Choroid plexus epithelial cell (primary cell): ENCODE data around the gene LRRC23.
"Not testable (repeated sequence)": the region's sequence is repeated elsewhere in the genome, so short reads cannot be mapped to it uniquely, and the experiment has no call there.

ENCODE experiments used
- DNase-seq: peaks from one replicate; pipeline ENCODE4 v3.0.0-alpha.2; 2010; ENCODE audit warnings: low read depth
- H3K4me3 ChIP-seq: 2 replicates; pipeline ENCODE4 v1.5.1; 2011; ENCODE audit warnings: low read depth, mild to moderate bottlenecking, control low read depth, low read length, moderate library complexity
- TF ChIP-seq, protein P1 (sequence below): conservative IDR thresholded peaks from 2 replicates; pipeline ENCODE4 v1.5.1; 2011; ENCODE audit warnings: low read depth, mild to moderate bottlenecking, control low read depth, inconsistent platforms, low read length, moderate library complexity

The LRRC23 gene

DNA sequence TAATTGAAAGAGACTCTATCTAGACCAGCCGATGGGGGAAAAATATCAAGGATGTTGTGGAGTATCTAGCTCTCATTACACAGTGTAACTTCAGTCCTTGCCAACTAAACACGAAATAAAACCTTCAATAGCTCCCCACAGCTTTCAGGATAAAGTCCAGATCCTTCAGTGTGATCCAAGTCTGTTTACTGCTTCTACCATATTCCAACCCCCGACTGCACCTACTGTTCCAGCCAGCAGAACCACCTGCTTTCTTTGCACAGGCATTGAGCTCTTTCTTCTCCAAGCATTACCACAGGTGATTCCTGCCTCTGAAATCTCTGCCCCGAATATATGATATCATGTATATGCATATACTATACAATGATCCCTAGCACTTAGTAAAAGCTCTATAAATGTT is 2.2 kb upstream of the LRRC23 start:
- no peak overlapping the region for H3K4me3 ChIP-seq
- DNase-seq: no peak
- TF ChIP-seq, protein P1, sequence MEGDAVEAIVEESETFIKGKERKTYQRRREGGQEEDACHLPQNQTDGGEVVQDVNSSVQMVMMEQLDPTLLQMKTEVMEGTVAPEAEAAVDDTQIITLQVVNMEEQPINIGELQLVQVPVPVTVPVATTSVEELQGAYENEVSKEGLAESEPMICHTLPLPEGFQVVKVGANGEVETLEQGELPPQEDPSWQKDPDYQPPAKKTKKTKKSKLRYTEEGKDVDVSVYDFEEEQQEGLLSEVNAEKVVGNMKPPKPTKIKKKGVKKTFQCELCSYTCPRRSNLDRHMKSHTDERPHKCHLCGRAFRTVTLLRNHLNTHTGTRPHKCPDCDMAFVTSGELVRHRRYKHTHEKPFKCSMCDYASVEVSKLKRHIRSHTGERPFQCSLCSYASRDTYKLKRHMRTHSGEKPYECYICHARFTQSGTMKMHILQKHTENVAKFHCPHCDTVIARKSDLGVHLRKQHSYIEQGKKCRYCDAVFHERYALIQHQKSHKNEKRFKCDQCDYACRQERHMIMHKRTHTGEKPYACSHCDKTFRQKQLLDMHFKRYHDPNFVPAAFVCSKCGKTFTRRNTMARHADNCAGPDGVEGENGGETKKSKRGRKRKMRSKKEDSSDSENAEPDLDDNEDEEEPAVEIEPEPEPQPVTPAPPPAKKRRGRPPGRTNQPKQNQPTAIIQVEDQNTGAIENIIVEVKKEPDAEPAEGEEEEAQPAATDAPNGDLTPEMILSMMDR: no peak

- DNase-seq: no peak
- TF ChIP-seq, protein P1: no peak
- H3K4me3 ChIP-seq: no peak overlapping the region
These were observed 900 bp upstream of the LRRC23 start for GRCh38 chr12:6903722-6904121.

DNA sequence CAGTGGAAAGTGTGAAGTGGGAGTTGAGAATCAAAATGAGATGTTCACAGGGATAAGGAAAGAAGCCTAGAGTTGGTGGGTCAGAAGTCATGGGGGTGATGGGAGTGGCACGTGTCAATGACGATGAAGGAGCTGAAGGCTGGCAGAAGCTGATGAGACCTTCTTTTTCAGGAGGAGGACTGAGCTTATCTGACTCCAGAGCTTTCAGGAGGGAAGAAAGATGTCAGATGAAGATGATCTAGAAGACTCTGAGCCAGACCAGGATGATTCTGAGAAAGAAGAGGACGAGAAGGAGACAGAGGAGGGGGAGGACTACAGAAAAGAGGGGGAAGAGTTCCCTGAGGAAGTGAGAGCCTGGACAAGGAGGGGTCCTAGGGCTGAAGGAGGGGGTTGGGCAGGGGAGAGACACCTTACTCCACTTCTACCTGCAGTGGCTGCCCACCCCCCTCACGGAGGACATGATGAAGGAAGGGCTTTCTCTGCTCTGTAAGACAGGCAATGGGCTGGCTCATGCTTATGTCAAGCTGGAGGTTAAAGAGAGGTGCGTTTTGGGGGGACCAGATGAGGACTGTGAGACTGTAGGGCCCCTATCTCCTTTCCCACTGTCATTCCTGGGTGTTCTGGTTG is 905 bp downstream of the LRRC23 start:
- TF ChIP-seq, protein P1: no peak
- no peak for DNase-seq
- H3K4me3 ChIP-seq: peak overlapping the region; percentile 85

- H3K4me3 ChIP-seq, DNase-seq: not testable (repeated sequence)
These were observed 3.5 kb downstream of the LRRC23 start for GRCh38 chr12:6908141-6908540.

- no peak for DNase-seq
- TF ChIP-seq, protein P1: no peak
- no peak overlapping the region for H3K4me3 ChIP-seq
These were observed 5.0 kb downstream of the LRRC23 start for GRCh38 chr12:6909421-6910145.

DNA sequence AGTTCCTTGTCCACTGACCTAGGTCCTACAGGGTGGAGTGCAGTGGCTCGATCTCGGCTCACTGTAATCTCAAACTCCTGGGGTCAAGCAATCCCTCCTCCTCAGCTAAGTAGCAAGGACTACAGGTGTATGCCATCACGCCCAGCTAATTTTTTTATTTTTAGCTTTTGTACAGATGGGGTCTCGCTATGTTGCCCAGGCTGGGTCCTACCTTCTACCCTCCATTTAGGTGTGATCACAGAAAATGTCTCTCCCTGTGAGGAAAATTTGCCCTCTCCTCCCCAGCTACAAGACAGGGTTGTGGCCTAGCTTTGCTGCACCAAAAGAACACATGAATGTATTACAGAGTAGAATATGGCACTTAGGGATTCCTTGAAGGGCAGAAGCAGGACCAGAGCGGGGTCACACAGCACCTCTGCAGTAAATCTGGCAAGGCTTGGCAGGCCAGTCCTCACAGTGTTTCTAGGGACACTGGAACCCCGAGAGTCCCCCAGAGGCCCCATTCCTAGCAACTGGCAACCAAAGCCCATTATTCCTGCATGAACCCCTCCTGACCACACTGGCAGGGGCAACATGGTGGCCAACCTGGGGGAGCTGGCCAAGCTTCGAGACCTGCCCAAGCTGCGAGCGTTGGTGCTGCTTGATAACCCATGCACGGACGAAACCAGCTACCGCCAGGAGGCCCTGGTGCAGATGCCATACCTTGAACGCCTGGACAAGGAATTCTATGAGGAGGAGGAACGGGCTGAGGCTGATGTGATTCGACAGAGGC is 7.7 kb downstream of the LRRC23 start:
- no peak overlapping the region for H3K4me3 ChIP-seq
- DNase-seq: no peak
- TF ChIP-seq, protein P1: no peak

DNA sequence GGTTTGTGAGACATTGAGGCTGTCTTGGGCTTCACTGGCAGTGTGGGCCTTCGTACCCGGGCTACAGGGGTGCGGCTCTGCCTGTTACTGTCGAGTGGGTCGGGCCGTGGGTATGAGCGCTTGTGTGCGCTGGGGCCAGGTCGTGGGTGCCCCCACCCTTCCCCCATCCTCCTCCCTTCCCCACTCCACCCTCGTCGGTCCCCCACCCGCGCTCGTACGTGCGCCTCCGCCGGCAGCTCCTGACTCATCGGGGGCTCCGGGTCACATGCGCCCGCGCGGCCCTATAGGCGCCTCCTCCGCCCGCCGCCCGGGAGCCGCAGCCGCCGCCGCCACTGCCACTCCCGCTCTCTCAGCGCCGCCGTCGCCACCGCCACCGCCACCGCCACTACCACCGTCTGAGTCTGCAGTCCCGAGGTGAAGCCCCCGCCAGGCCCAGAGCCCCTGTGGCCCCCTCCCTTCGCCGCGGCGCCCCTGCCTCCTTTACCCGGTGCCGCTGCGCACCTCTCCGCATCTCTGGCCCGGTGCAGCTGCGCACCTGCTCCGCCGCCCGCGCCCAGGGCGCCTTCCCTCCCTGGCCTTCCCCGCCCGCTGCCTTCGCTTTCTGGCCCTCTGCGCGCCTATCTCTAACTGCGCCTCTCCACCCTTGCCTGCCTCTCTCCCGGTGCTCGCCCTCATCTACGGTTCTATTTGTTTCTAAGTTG is 9.8 kb downstream of the LRRC23 start, which contains the start of gene ENO2:
TSS of gene ENO2 (plus strand) at position 335 of the 701 bp plus-strand sequence. CDS start 1,253 bp downstream, outside the sequence.
- peak within 1 kb of the TSS; percentile 69 for H3K4me3 ChIP-seq
- DNase-seq: peak; percentile 55
- TF ChIP-seq, protein P1: no peak
